HT1080 (cell line): ENCODE measurements around the gene CENPM. TPM values are rescaled to one million over a fixed set of nuclear protein-coding genes. Genes with fewer than 3 reads are reported as not detected.

Experiments used
- DNase-seq: peaks from one replicate; pipeline ENCODE4 v3.0.0-alpha.2; 2015; ENCODE audit warnings: low read depth
- total RNA-seq: library from RNA; depleted of rRNA; stranded (reverse); fragments of >200 nt; shearing (Covaris generic); gene quantifications from 2 replicates; pipeline ENCODE4 v1.2.3, GENCODE V29; 2014

CENPM gene
- total RNA-seq, 1 experiment from 2014 or later: 66.8 TPM

- no peak for DNase-seq
Measured at GRCh38 chr22:41933411-41934177, 13.4 kb downstream of the CENPM start.

- no peak for DNase-seq
Measured at GRCh38 chr22:41932353-41932752, 14.6 kb downstream of the CENPM start.

GRCh38 chr22:41931701-41932269 is 15.2 kb downstream of the CENPM start:
- DNase-seq: no peak

GRCh38 chr22:41929418-41929810 is 17.5 kb downstream of the CENPM start:
- no peak for DNase-seq

- no peak for DNase-seq
Measured at GRCh38 chr22:41928593-41929417, 18.1 kb downstream of the CENPM start.

GRCh38 chr22:41927813-41928212 is 19.1 kb downstream of the CENPM start:
- DNase-seq: no peak

- DNase-seq: no peak
Measured at GRCh38 chr22:41925783-41926460, 21.0 kb downstream of the CENPM start.

GRCh38 chr22:41923595-41924276 is 23.2 kb downstream of the CENPM start:
- DNase-seq: no peak

GRCh38 chr22:41922940-41923594 is 23.9 kb downstream of the CENPM start:
- DNase-seq: no peak

GRCh38 chr22:41922328-41922727 is 24.6 kb downstream of the CENPM start:
- DNase-seq: no peak

GRCh38 chr22:41920271-41920976 is 26.5 kb downstream of the CENPM start:
- no peak for DNase-seq

GRCh38 chr22:41919357-41920224 is 27.4 kb downstream of the CENPM start:
- DNase-seq: no peak

- peak; percentile 63 for DNase-seq
Measured at GRCh38 chr22:41917903-41918791, 28.8 kb downstream of the CENPM start.

- no peak for DNase-seq
Measured at GRCh38 chr22:41917375-41917902, 29.5 kb downstream of the CENPM start.

- no peak for DNase-seq
Measured at GRCh38 chr22:41916745-41917358, 30.1 kb downstream of the CENPM start.

GRCh38 chr22:41915786-41916493 is 31.0 kb downstream of the CENPM start:
- DNase-seq: no peak
